HepG2 (cell line): ENCODE data around the gene TUBGCP5. TPM values are rescaled to one million over a fixed set of nuclear protein-coding genes. Genes with fewer than 3 reads are reported as not detected.

ENCODE experiments used
- ARNT2 ChIP-seq: sonication (generic); formaldehyde crosslinking; IDR thresholded peaks from 2 replicates; pipeline ENCODE4 v1.8.0; 2022; ENCODE audit warnings: mild to moderate bottlenecking, low read depth, missing genetic modification reagents, moderate library complexity
- ATM ChIP-seq: fragments of 450-650 bp; IDR thresholded peaks from 2 replicates; pipeline ENCODE4 v1.7.1; 2017; ENCODE audit warnings: mild to moderate bottlenecking, borderline replicate concordance
- GATA4 ChIP-seq: sonication (generic); IDR thresholded peaks from 2 replicates; pipeline ENCODE4 v1.6.1; 2016; ENCODE audit warnings: antibody characterized with exemption, low read depth, borderline replicate concordance
- GATAD1 ChIP-seq: IDR thresholded peaks from 2 replicates; pipeline ENCODE4 v1.6.1; 2016; ENCODE audit warnings: missing genetic modification reagents, missing compliant biosample characterization
- HNRNPL ChIP-seq: fragments of 200-400 bp; formaldehyde crosslinking; IDR thresholded peaks from 2 replicates; pipeline ENCODE4 v1.6.1; 2017; ENCODE audit warnings: mild to moderate bottlenecking, low read depth, low read length
- MTA1 ChIP-seq: sonication (generic); formaldehyde crosslinking; IDR thresholded peaks from 2 replicates; pipeline ENCODE4 v1.4.0; 2020; ENCODE audit warnings: missing genetic modification reagents, mild to moderate bottlenecking, borderline replicate concordance
- ZNF230 ChIP-seq: sonication (generic); formaldehyde crosslinking; IDR thresholded peaks from 2 replicates; pipeline ENCODE4 v1.4.0; 2020; ENCODE audit warnings: mild to moderate bottlenecking, missing genetic modification reagents
- ZNF34 ChIP-seq: sonication (generic); formaldehyde crosslinking; IDR thresholded peaks from 2 replicates; pipeline ENCODE4 v1.4.0; 2020; ENCODE audit warnings: mild to moderate bottlenecking, missing genetic modification reagents, borderline replicate concordance
- ZNF564 ChIP-seq: sonication (generic); formaldehyde crosslinking; IDR thresholded peaks from 2 replicates; pipeline ENCODE4 v1.8.1; 2023; ENCODE audit warnings: mild to moderate bottlenecking, missing genetic modification reagents
- ZNF614 ChIP-seq: IDR thresholded peaks from 2 replicates; pipeline ENCODE4 v1.6.1; 2018; ENCODE audit warnings: missing biosample characterization, missing genetic modification reagents, inconsistent platforms, borderline replicate concordance
- ZNF629 ChIP-seq: sonication (generic); formaldehyde crosslinking; conservative IDR thresholded peaks from 2 replicates; pipeline ENCODE4 v1.5.0; 2020; ENCODE audit warnings: missing genetic modification reagents
- ZNF7 ChIP-seq: IDR thresholded peaks from 2 replicates; pipeline ENCODE4 v1.6.1; 2016; ENCODE audit warnings: missing biosample characterization, missing genetic modification reagents
- ZNF841 ChIP-seq: sonication (generic); formaldehyde crosslinking; IDR thresholded peaks from 2 replicates; pipeline ENCODE4 v1.8.1; 2023; ENCODE audit warnings: missing genetic modification reagents, borderline replicate concordance
- polyA plus RNA-seq, 8 experiments: library from polyadenylated mRNA; depleted of rRNA in 3 of 8; stranded (reverse) in 7 of 8; unstranded in 1 of 8; fragments of >200 nt; fragmentation: Illumina TruSeq in 4 of 8; extraction: Trizol in 4 of 8; gene quantifications; 2 replicates each; pipeline versions ENCODE4 v1.2.1 to v1.2.3, GENCODE V29; 2011 to 2016; ENCODE audit warnings: low read depth in 4 of 8, missing spikeins in 1 of 8, mixed read lengths in 1 of 8; ENCODE audit not compliant: insufficient read depth in 1 of 8
- total RNA-seq, 5 experiments: library from RNA; depleted of rRNA; stranded (reverse); fragments of >200 nt; fragmentation: Illumina TruSeq; extraction: Trizol; gene quantifications; 2 replicates each; pipeline ENCODE4 v1.2.3, GENCODE V29; 2016; ENCODE audit warnings: low read depth in 1 of 5
- TF ChIP-seq, protein P1 (sequence below): sonication (generic); formaldehyde crosslinking; conservative IDR thresholded peaks from 2 replicates; pipeline ENCODE4 v1.4.0; 2020; ENCODE audit warnings: missing genetic modification reagents
- TF ChIP-seq, protein P2 (sequence below): sonication (generic); formaldehyde crosslinking; IDR thresholded peaks from 2 replicates; pipeline ENCODE4 v1.4.0; 2020; ENCODE audit warnings: missing genetic modification reagents
- TF ChIP-seq, protein P3 (sequence below): sonication (generic); formaldehyde crosslinking; IDR thresholded peaks from 2 replicates; pipeline ENCODE4 v1.5.0; 2020; ENCODE audit warnings: mild to moderate bottlenecking, missing genetic modification reagents
- TF ChIP-seq, protein P4 (sequence below): sonication (generic); formaldehyde crosslinking; IDR thresholded peaks from 2 replicates; pipeline ENCODE4 v1.8.0; 2022; ENCODE audit warnings: mild to moderate bottlenecking, missing genetic modification reagents; ENCODE audit not compliant: insufficient replicate concordance
- TF ChIP-seq, protein P5 (sequence below): sonication (generic); formaldehyde crosslinking; IDR thresholded peaks from 2 replicates; pipeline ENCODE4 v1.8.1; 2022; ENCODE audit warnings: mild to moderate bottlenecking, missing genetic modification reagents

TUBGCP5 gene
- total and polyA plus RNA-seq, 2 of the 13 experiments (the other 11 are each of a cell fraction or from before 2014, with no cell fraction given): 7.2 to 25.0 TPM

DNA sequence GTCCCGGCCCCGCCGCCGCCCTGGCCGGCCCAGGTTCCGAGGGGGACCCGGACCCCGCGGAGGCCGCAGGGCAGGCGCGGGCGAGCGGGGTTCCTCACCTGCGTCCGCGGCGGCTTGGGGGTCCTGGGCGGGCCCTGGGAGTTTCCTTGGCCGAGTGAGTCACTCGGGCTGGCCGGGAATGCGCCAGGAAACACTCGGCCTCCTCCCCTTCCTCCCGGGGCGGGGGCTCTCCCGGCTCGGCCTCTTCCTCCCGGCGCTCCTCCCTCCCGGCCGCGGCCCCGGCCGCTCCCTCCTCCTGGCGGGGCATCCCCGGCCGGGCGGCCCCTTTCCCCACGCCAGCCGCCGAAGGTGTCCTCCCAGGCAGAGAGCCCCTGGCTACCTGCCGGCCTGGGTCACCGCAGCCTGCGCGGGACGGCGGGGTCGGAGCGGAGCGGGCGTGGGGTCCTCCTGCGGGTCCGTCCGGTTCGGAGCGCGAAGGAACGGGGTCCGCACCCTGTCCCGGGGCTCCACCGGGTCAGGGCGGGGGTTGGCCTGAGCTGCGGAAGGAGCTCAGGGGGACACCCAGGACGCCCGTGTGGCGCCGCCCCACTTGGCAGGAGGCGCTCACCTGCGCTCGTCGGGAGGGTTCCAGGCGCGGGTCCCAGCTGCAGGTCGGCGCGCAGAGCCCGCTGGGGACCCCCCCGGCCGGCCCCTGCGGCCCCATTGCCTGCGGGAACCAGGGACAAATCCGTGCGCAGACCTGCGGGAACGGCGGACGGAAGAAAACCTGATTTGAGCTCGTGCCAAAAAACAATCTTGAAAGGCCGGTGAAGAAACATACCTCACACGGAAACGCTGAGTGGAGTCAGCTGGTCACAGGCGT is 58.9 kb downstream of the TUBGCP5 start, which contains the start of gene CYFIP1 (continued):
- TF ChIP-seq, protein P1, sequence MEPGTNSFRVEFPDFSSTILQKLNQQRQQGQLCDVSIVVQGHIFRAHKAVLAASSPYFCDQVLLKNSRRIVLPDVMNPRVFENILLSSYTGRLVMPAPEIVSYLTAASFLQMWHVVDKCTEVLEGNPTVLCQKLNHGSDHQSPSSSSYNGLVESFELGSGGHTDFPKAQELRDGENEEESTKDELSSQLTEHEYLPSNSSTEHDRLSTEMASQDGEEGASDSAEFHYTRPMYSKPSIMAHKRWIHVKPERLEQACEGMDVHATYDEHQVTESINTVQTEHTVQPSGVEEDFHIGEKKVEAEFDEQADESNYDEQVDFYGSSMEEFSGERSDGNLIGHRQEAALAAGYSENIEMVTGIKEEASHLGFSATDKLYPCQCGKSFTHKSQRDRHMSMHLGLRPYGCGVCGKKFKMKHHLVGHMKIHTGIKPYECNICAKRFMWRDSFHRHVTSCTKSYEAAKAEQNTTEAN (CRISPR knock-in tag): 0 out of 2 replicates have a peak, but pooled peaks have one; percentile 40
- TF ChIP-seq ZNF7 (CRISPR knock-in tag): no peak
- TF ChIP-seq, protein P2, sequence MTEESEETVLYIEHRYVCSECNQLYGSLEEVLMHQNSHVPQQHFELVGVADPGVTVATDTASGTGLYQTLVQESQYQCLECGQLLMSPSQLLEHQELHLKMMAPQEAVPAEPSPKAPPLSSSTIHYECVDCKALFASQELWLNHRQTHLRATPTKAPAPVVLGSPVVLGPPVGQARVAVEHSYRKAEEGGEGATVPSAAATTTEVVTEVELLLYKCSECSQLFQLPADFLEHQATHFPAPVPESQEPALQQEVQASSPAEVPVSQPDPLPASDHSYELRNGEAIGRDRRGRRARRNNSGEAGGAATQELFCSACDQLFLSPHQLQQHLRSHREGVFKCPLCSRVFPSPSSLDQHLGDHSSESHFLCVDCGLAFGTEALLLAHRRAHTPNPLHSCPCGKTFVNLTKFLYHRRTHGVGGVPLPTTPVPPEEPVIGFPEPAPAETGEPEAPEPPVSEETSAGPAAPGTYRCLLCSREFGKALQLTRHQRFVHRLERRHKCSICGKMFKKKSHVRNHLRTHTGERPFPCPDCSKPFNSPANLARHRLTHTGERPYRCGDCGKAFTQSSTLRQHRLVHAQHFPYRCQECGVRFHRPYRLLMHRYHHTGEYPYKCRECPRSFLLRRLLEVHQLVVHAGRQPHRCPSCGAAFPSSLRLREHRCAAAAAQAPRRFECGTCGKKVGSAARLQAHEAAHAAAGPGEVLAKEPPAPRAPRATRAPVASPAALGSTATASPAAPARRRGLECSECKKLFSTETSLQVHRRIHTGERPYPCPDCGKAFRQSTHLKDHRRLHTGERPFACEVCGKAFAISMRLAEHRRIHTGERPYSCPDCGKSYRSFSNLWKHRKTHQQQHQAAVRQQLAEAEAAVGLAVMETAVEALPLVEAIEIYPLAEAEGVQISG (CRISPR knock-in tag): no peak; the same call in 1 of the 2 replicates
- peak; percentile 55; the same call in 1 of the 2 replicates for TF ChIP-seq ZNF614 (CRISPR knock-in tag)
- TF ChIP-seq HNRNPL: 0 out of 2 replicates have a peak, but pooled peaks have one; percentile 46
- TF ChIP-seq MTA1 (CRISPR knock-in tag): 0 out of 2 replicates have a peak, but pooled peaks have one; percentile 58
- no peak for TF ChIP-seq ZNF841 (CRISPR knock-in tag)
- TF ChIP-seq, protein P3, sequence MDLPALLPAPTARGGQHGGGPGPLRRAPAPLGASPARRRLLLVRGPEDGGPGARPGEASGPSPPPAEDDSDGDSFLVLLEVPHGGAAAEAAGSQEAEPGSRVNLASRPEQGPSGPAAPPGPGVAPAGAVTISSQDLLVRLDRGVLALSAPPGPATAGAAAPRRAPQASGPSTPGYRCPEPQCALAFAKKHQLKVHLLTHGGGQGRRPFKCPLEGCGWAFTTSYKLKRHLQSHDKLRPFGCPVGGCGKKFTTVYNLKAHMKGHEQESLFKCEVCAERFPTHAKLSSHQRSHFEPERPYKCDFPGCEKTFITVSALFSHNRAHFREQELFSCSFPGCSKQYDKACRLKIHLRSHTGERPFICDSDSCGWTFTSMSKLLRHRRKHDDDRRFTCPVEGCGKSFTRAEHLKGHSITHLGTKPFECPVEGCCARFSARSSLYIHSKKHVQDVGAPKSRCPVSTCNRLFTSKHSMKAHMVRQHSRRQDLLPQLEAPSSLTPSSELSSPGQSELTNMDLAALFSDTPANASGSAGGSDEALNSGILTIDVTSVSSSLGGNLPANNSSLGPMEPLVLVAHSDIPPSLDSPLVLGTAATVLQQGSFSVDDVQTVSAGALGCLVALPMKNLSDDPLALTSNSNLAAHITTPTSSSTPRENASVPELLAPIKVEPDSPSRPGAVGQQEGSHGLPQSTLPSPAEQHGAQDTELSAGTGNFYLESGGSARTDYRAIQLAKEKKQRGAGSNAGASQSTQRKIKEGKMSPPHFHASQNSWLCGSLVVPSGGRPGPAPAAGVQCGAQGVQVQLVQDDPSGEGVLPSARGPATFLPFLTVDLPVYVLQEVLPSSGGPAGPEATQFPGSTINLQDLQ (CRISPR knock-in tag): peak; percentile 37; the same call in 1 of the 2 replicates
- TF ChIP-seq GATA4: 0 out of 2 replicates have a peak, but pooled peaks have one; percentile 21
- 0 out of 2 replicates have a peak, but pooled peaks have one; percentile 18 for TF ChIP-seq ZNF629
- peak; percentile 70; the same call in 1 of the 2 replicates for TF ChIP-seq ZNF564 (CRISPR knock-in tag)
- 0 out of 2 replicates have a peak, but pooled peaks have one; percentile 33 for TF ChIP-seq GATAD1 (CRISPR knock-in tag)
- TF ChIP-seq, protein P4, sequence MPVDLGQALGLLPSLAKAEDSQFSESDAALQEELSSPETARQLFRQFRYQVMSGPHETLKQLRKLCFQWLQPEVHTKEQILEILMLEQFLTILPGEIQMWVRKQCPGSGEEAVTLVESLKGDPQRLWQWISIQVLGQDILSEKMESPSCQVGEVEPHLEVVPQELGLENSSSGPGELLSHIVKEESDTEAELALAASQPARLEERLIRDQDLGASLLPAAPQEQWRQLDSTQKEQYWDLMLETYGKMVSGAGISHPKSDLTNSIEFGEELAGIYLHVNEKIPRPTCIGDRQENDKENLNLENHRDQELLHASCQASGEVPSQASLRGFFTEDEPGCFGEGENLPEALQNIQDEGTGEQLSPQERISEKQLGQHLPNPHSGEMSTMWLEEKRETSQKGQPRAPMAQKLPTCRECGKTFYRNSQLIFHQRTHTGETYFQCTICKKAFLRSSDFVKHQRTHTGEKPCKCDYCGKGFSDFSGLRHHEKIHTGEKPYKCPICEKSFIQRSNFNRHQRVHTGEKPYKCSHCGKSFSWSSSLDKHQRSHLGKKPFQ (CRISPR knock-in tag): peak; percentile 36
- no peak for TF ChIP-seq ZNF230 (CRISPR knock-in tag)
- peak; percentile 82 for TF ChIP-seq ARNT2
- TF ChIP-seq ZNF34 (CRISPR knock-in tag): peak; percentile 55; the same call in 1 of the 2 replicates
- TF ChIP-seq ATM: no peak
- TF ChIP-seq, protein P5, sequence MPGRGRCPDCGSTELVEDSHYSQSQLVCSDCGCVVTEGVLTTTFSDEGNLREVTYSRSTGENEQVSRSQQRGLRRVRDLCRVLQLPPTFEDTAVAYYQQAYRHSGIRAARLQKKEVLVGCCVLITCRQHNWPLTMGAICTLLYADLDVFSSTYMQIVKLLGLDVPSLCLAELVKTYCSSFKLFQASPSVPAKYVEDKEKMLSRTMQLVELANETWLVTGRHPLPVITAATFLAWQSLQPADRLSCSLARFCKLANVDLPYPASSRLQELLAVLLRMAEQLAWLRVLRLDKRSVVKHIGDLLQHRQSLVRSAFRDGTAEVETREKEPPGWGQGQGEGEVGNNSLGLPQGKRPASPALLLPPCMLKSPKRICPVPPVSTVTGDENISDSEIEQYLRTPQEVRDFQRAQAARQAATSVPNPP: no peak
